Neural crest cell (in vitro differentiated cells): ENCODE results near the gene SENP6. TPM values are rescaled to one million over a fixed set of nuclear protein-coding genes. Genes with fewer than 3 reads are reported as not detected.

Source experiments
- DNase-seq: peaks from one replicate; pipeline ENCODE4 v3.0.0; 2021; ENCODE audit warnings: low read depth, mixed read lengths, low spot score
- H3K27ac Mint-ChIP-seq: one replicate; pipeline ENCODE4 v1.8.0; 2021; ENCODE audit warnings: mild to moderate bottlenecking, mixed read lengths; ENCODE audit not compliant: unreplicated experiment
- H3K27me3 Mint-ChIP-seq: 2 replicates; pipeline ENCODE4 v1.8.0; 2021; ENCODE audit warnings: low read depth, mild to moderate bottlenecking, mixed read lengths
- H3K36me3 Mint-ChIP-seq: 2 replicates; pipeline ENCODE4 v1.8.0; 2021; ENCODE audit warnings: low read depth, mild to moderate bottlenecking, mixed read lengths
- H3K4me1 Mint-ChIP-seq: 2 replicates; pipeline ENCODE4 v1.8.0; 2021; ENCODE audit warnings: mixed read lengths
- H3K4me3 Mint-ChIP-seq: one replicate; pipeline ENCODE4 v1.8.0; 2021; ENCODE audit warnings: mild to moderate bottlenecking, mixed read lengths
- H3K9me3 Mint-ChIP-seq: 2 replicates; pipeline ENCODE4 v1.8.0; 2021; ENCODE audit warnings: mixed read lengths
- CTCF ChIP-seq: fragments of 200-600 bp; sonication (generic); conservative IDR thresholded peaks from 2 replicates; pipeline ENCODE4 v1.5.0; 2021; ENCODE audit warnings: antibody characterized with exemption, mild to moderate bottlenecking
- total RNA-seq: library from RNA; stranded (reverse); gene quantifications from 2 replicates; pipeline ENCODE4 v1.2.1, GENCODE V29; 2021

The SENP6 gene
- total RNA-seq, 1 donor from 2014 or later = 96.5 TPM

- no peak for TF ChIP-seq CTCF
- DNase-seq = no peak
- H3K4me1 Mint-ChIP-seq = peaks cover 54% of the 10 kb centered on the region
- no peaks in the 10 kb centered on the region for H3K27me3 Mint-ChIP-seq
- no peak overlapping the region for H3K27ac Mint-ChIP-seq
- no peak overlapping the region for H3K4me3 Mint-ChIP-seq
- H3K9me3 Mint-ChIP-seq = no peaks in the 10 kb centered on the region
- no peaks in the 10 kb centered on the region for H3K36me3 Mint-ChIP-seq
Measured at GRCh38 chr6:75611011-75611701, 9.5 kb downstream of the SENP6 start.

- Mint-ChIP-seq H3K9me3 (no peaks in the 10 kb centered on the region), H3K4me1 (peaks cover 50% of the 10 kb centered on the region), H3K4me3 (no peak overlapping the region), H3K27me3 (no peaks in the 10 kb centered on the region), H3K27ac (no peak overlapping the region), H3K36me3 (no peaks in the 10 kb centered on the region)
- TF ChIP-seq CTCF = no peak
- DNase-seq = no peak
Measured at GRCh38 chr6:75611702-75612375, 10.2 kb downstream of the SENP6 start.

- no peaks in the 10 kb centered on the region for H3K27me3 Mint-ChIP-seq
- peaks cover 49% of the 10 kb centered on the region for H3K4me1 Mint-ChIP-seq
- no peak overlapping the region for H3K27ac Mint-ChIP-seq
- H3K9me3 Mint-ChIP-seq = no peaks in the 10 kb centered on the region
- no peak for DNase-seq
- no peak overlapping the region for H3K4me3 Mint-ChIP-seq
- H3K36me3 Mint-ChIP-seq = peaks cover under 1% of the 10 kb centered on the region
- no peak for TF ChIP-seq CTCF
Measured at GRCh38 chr6:75612434-75612833, 10.8 kb downstream of the SENP6 start.

- Mint-ChIP-seq H3K36me3 (peaks cover 7% of the 10 kb centered on the region), H3K9me3 (no peaks in the 10 kb centered on the region), H3K27ac (no peak overlapping the region), H3K4me3 (no peak overlapping the region), H3K27me3 (no peaks in the 10 kb centered on the region), H3K4me1 (peaks cover 47% of the 10 kb centered on the region)
- DNase-seq = no peak
- TF ChIP-seq CTCF = no peak
Measured at GRCh38 chr6:75613056-75613501, 11.4 kb downstream of the SENP6 start.

- H3K9me3 Mint-ChIP-seq = peaks cover 8% of the 10 kb centered on the region
- peaks cover 19% of the 10 kb centered on the region for H3K36me3 Mint-ChIP-seq
- no peak overlapping the region for H3K4me3 Mint-ChIP-seq
- H3K4me1 Mint-ChIP-seq = peaks cover 19% of the 10 kb centered on the region
- no peaks in the 10 kb centered on the region for H3K27me3 Mint-ChIP-seq
- no peak overlapping the region for H3K27ac Mint-ChIP-seq
- TF ChIP-seq CTCF = no peak
- no peak for DNase-seq
Measured at GRCh38 chr6:75618437-75618836, 16.8 kb downstream of the SENP6 start.
